K562 (cell line): ENCODE results near the gene RBPMS2.

Source experiments
- ATF3 ChIP-seq, 2 experiments: fragments of 450-650 bp in 1 of 2; sonication (generic) in 1 of 2; formaldehyde crosslinking in 1 of 2; IDR thresholded peaks in 1 of 2; conservative IDR thresholded peaks in 1 of 2; 2 replicates each; pipeline versions ENCODE4 v1.6.1 to v1.8.1; 2016 to 2023; ENCODE audit warnings: mild to moderate bottlenecking in 2 of 2, moderate library complexity in 2 of 2, inconsistent platforms in 1 of 2, missing genetic modification reagents in 1 of 2
- CBX2 ChIP-seq: fragments of 200-600 bp; sonication (generic); IDR thresholded peaks from one replicate; pipeline ENCODE4 v1.6.1; 2012; ENCODE audit warnings: mild to moderate bottlenecking, low read length, inconsistent platforms; ENCODE audit not compliant: insufficient read depth, poor library complexity, severe bottlenecking
- CTCF ChIP-seq, 3 experiments: IDR thresholded peaks in 2 of 3; conservative IDR thresholded peaks in 1 of 3; 2 replicates each; pipeline ENCODE4 v1.5.1; 2011 to 2012; ENCODE audit warnings: low read length in 3 of 3, mild to moderate bottlenecking in 3 of 3, control low read depth in 2 of 3, improper control_type of control experiment in 1 of 3, inconsistent platforms in 1 of 3, low read depth in 1 of 3, mixed read lengths in 1 of 3, moderate library complexity in 1 of 3; ENCODE audit not compliant: insufficient read depth in 2 of 3
- FOSL1 ChIP-seq: fragments of 200-800 bp; sonication (Bioruptor generic); conservative IDR thresholded peaks from 2 replicates; pipeline ENCODE4 v1.6.1; 2016; ENCODE audit warnings: missing genetic modification characterization, missing compliant biosample characterization
- FOXP4 ChIP-seq: sonication (generic); formaldehyde crosslinking; IDR thresholded peaks from 2 replicates; pipeline ENCODE4 v1.8.0; 2022; ENCODE audit warnings: mild to moderate bottlenecking, missing genetic modification reagents, borderline replicate concordance
- JUN ChIP-seq, 2 experiments: sonication (generic) in 1 of 2; formaldehyde crosslinking in 1 of 2; IDR thresholded peaks; 2 replicates each; pipeline versions ENCODE4 v1.6.1 to v1.8.0; 2012 to 2022; ENCODE audit warnings: borderline replicate concordance in 2 of 2, mild to moderate bottlenecking in 2 of 2, improper control_type of control experiment in 1 of 2, low read depth in 1 of 2, low read length in 1 of 2, missing genetic modification reagents in 1 of 2
- KDM1A ChIP-seq, 2 experiments: fragments of 450-650 bp; IDR thresholded peaks; 2 replicates each; pipeline ENCODE4 v1.6.1; 2016; ENCODE audit warnings: mild to moderate bottlenecking in 2 of 2
- MAX ChIP-seq: sonication (generic); formaldehyde crosslinking; IDR thresholded peaks from 2 replicates; pipeline ENCODE4 v1.9.0; 2022; ENCODE audit warnings: mild to moderate bottlenecking, missing genetic modification reagents
- MLX ChIP-seq, 2 experiments: fragments of 450-650 bp in 1 of 2; sonication (generic) in 1 of 2; formaldehyde crosslinking; conservative IDR thresholded peaks; 2 replicates each; pipeline versions ENCODE4 v1.4.0 to v1.8.1; 2020 to 2022; ENCODE audit warnings: mild to moderate bottlenecking in 1 of 2, missing genetic modification reagents in 1 of 2
- NR3C1 ChIP-seq: sonication (generic); formaldehyde crosslinking; IDR thresholded peaks from 2 replicates; pipeline ENCODE4 v1.8.1; 2022; ENCODE audit warnings: missing genetic modification reagents
- PATZ1 ChIP-seq: fragments of 250-450 bp; sonication (Bioruptor Pico); IDR thresholded peaks from 2 replicates; pipeline ENCODE4 v1.5.0; 2020; ENCODE audit warnings: mild to moderate bottlenecking, borderline replicate concordance
- POLR2AphosphoS5 ChIP-seq: IDR thresholded peaks from 2 replicates; pipeline ENCODE4 v1.6.1; 2011; ENCODE audit warnings: mild to moderate bottlenecking, low read depth, low read length, moderate library complexity; ENCODE audit not compliant: control insufficient read depth, insufficient read depth

GRCh38 chr15:64813075-64813474, 37.7 kb upstream of the RBPMS2 start:
- TF ChIP-seq CBX2 (no peak), FOXP4 (no peak), PATZ1 (CRISPR knock-in tag) (no peak), NR3C1 (CRISPR knock-in tag) (no peak), POLR2AphosphoS5 (no peak), CTCF (IDR thresholded peaks at IDR 0.05 in 2 of 3, conservative IDR thresholded peaks at IDR 0.05 in 1 of 3; ENCODE audit: insufficient read depth in 2 of 3, low read depth in 1 of 3, low read length in 3 of 3) (no peak), JUN (IDR thresholded peaks at IDR 0.05; ENCODE audit: borderline replicate concordance, low read depth, low read length) (no peak), JUN (CRISPR knock-in tag; IDR thresholded peaks at IDR 0.05; ENCODE audit: borderline replicate concordance) (no peak), FOSL1 (tag) (no peak), ATF3 (IDR thresholded peaks at IDR 0.05) (no peak), ATF3 (CRISPR knock-in tag; conservative IDR thresholded peaks at IDR 0.05) (no peak), MLX (CRISPR knock-in tag; conservative IDR thresholded peaks at IDR 0.05) (no peak), KDM1A (IDR thresholded peaks at IDR 0.05) (no peak), MAX (CRISPR knock-in tag) (no peak)
